OCI-LY1 (cell line): Measurements from ENCODE around the gene PNMT.

Experiments used
- H2AFZ ChIP-seq: fragments of 200-600 bp; sonication (generic), shearing (Covaris generic); 2 replicates; pipeline ENCODE4 v1.6.0; 2014; ENCODE audit warnings: antibody characterized with exemption, mild to moderate bottlenecking, low read length
- H3F3A ChIP-seq: fragments of 200-600 bp; sonication (generic), shearing (Covaris generic); 2 replicates; pipeline ENCODE4 v1.6.0; 2014; ENCODE audit warnings: mild to moderate bottlenecking, antibody characterized with exemption, low read length, moderate library complexity; ENCODE audit not compliant: insufficient read depth
- H3K27ac ChIP-seq: fragments of 200-600 bp; sonication (generic); 2 replicates; pipeline ENCODE4 v1.5.1; 2014; ENCODE audit warnings: low read length, mixed run types, mild to moderate bottlenecking, low read depth; ENCODE audit not compliant: poor library complexity, severe bottlenecking
- H3K27me3 ChIP-seq: fragments of 200-600 bp; sonication (generic); 2 replicates; pipeline ENCODE4 v1.6.0; 2014; ENCODE audit warnings: antibody characterized with exemption, mild to moderate bottlenecking, low read length, moderate library complexity; ENCODE audit not compliant: insufficient read depth
- H3K36me3 ChIP-seq: fragments of 200-600 bp; sonication (generic); 2 replicates; pipeline ENCODE4 v1.6.1; 2014; ENCODE audit warnings: mild to moderate bottlenecking, antibody characterized with exemption, low read length, moderate library complexity, mixed read lengths; ENCODE audit not compliant: insufficient read depth
- H3K4me1 ChIP-seq: fragments of 200-600 bp; sonication (generic); 2 replicates; pipeline ENCODE4 v1.5.1; 2014; ENCODE audit warnings: mild to moderate bottlenecking, low read length, moderate library complexity; ENCODE audit not compliant: insufficient read depth, severe bottlenecking
- H3K4me2 ChIP-seq: fragments of 200-600 bp; sonication (generic), shearing (Covaris generic); 2 replicates; pipeline ENCODE4 v1.6.1; 2014; ENCODE audit warnings: low read length
- H3K4me3 ChIP-seq: fragments of 200-600 bp; sonication (generic); 2 replicates; pipeline ENCODE4 v1.5.1; 2014; ENCODE audit warnings: low read length, low read depth, mild to moderate bottlenecking, mixed read lengths; ENCODE audit not compliant: poor library complexity, severe bottlenecking
- H3K79me2 ChIP-seq: fragments of 200-600 bp; shearing (Covaris generic); 2 replicates; pipeline ENCODE4 v1.6.1; 2016; ENCODE audit warnings: mixed run types, low read length, mixed read lengths; ENCODE audit not compliant: insufficient read depth
- H3K9ac ChIP-seq: fragments of 200-600 bp; sonication (generic), shearing (Covaris generic); 2 replicates; pipeline ENCODE4 v1.6.1; 2014; ENCODE audit warnings: mild to moderate bottlenecking, low read length, mixed read lengths
- H3K9me2 ChIP-seq: fragments of 200-600 bp; sonication (generic), shearing (Covaris generic); 2 replicates; pipeline ENCODE4 v1.6.1; 2014; ENCODE audit warnings: low read depth, mild to moderate bottlenecking, low read length, mixed read lengths
- H3K9me3 ChIP-seq: fragments of 200-600 bp; shearing (Covaris generic); 2 replicates; pipeline ENCODE4 v1.6.1; 2014; ENCODE audit warnings: low read length, mixed read lengths
- H4K20me1 ChIP-seq: fragments of 200-600 bp; sonication (generic), shearing (Covaris generic); 2 replicates; pipeline ENCODE4 v1.6.0; 2016; ENCODE audit warnings: mild to moderate bottlenecking, low read length; ENCODE audit not compliant: insufficient read depth
- EZH2 ChIP-seq: fragments of 200-600 bp; sonication (generic), shearing (Covaris generic); IDR thresholded peaks from 2 replicates; pipeline ENCODE4 v1.8.0; 2017; ENCODE audit warnings: borderline replicate concordance, mixed run types, mild to moderate bottlenecking, antibody characterized with exemption, low read length, moderate library complexity, mixed read lengths
- TF ChIP-seq, protein P1 (sequence below): fragments of 200-600 bp; sonication (generic), shearing (Covaris generic); IDR thresholded peaks from 2 replicates; pipeline ENCODE4 v1.5.1; 2017; ENCODE audit warnings: mild to moderate bottlenecking, antibody characterized with exemption, low read length, moderate library complexity, mixed read lengths

The PNMT gene

DNA sequence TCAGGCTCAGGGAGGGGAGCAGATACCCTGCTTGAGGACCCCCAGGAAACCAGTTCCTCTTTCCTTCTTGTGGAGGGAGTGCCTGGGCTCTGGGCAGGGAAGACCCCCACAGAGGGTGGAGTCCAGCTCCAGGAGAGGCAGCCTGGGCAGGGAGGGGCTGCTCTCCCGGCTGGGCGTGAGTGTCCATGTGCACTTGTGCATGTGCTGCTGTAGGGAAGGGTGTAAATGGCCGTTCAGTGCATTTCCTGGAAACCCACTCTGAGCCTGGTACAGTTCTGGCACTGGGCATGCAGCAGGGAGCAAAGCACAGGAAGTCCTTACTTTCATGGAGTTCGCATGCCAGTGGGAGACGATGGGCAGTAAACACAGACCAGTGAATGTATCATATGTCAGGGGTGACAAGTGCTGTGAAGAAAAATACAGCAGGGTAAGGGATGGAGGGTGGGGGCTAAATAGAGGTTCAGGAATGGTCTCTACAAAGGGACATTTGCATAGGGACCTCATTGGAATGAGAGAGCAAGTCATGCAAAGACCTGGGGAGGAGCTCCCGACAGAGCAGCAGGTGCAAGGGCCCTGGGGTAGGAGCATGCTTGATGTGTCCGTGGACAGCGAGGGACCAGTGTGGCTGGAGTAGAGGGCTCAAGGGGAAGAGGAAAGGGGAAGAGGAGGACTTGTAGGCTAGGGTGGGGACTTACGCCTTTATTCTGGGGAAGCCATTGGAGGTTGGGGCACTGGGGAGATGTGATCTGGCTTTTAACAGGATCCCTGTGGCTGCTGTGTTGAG, 25.8 kb upstream of the PNMT start:
- no peaks in the 10 kb centered on the region for H3K9me3 ChIP-seq
- H3K9me2 ChIP-seq: no peaks in the 10 kb centered on the region
- H4K20me1 ChIP-seq: no peaks in the 10 kb centered on the region
- H3K27me3 ChIP-seq: no peaks in the 10 kb centered on the region
- H3K79me2 ChIP-seq: no peaks in the 10 kb centered on the region; the same call in 1 of the 2 replicates
- no peak overlapping the region for H3K4me2 ChIP-seq
- H2AFZ ChIP-seq: no peak overlapping the region
- H3K36me3 ChIP-seq: no peaks in the 10 kb centered on the region
- no peak overlapping the region for H3K4me3 ChIP-seq
- no peak overlapping the region for H3K27ac ChIP-seq
- H3K9ac ChIP-seq: no peak overlapping the region
- H3F3A ChIP-seq: no peaks in the 10 kb centered on the region
- H3K4me1 ChIP-seq: peaks cover 13% of the 10 kb centered on the region
- no peak for TF ChIP-seq EZH2
- TF ChIP-seq, protein P1, sequence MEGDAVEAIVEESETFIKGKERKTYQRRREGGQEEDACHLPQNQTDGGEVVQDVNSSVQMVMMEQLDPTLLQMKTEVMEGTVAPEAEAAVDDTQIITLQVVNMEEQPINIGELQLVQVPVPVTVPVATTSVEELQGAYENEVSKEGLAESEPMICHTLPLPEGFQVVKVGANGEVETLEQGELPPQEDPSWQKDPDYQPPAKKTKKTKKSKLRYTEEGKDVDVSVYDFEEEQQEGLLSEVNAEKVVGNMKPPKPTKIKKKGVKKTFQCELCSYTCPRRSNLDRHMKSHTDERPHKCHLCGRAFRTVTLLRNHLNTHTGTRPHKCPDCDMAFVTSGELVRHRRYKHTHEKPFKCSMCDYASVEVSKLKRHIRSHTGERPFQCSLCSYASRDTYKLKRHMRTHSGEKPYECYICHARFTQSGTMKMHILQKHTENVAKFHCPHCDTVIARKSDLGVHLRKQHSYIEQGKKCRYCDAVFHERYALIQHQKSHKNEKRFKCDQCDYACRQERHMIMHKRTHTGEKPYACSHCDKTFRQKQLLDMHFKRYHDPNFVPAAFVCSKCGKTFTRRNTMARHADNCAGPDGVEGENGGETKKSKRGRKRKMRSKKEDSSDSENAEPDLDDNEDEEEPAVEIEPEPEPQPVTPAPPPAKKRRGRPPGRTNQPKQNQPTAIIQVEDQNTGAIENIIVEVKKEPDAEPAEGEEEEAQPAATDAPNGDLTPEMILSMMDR: no peak

DNA sequence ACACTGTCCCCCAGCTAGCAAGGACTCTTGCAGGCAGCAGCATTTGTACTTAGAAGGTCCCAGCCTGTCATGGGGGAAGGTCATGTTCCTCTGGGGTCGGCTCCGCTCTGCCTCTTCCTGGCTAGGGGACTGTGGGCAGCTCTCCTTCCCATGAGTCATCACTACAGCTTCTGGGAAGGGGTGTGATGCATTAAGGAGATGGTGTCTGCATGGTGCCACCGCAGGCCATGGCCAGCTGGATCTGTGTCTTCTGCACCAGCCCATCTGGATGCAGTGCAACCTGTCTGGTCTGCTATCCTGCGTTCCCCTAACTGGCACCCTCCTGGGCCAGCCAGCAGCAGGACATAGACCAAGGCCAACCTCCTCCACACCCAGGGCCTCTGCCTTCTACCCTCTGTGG, 25.0 kb upstream of the PNMT start:
- H3K4me2 ChIP-seq: no peak overlapping the region
- H2AFZ ChIP-seq: no peak overlapping the region
- H3K9ac ChIP-seq: no peak overlapping the region
- H3K27me3 ChIP-seq: no peaks in the 10 kb centered on the region
- TF ChIP-seq, protein P1: no peak
- no peak for TF ChIP-seq EZH2
- H3K9me3 ChIP-seq: no peaks in the 10 kb centered on the region
- H3F3A ChIP-seq: no peaks in the 10 kb centered on the region
- H4K20me1 ChIP-seq: no peaks in the 10 kb centered on the region
- H3K36me3 ChIP-seq: no peaks in the 10 kb centered on the region
- no peaks in the 10 kb centered on the region for H3K79me2 ChIP-seq
- no peak overlapping the region for H3K4me3 ChIP-seq
- no peaks in the 10 kb centered on the region for H3K9me2 ChIP-seq
- H3K27ac ChIP-seq: no peak overlapping the region
- peaks cover 5% of the 10 kb centered on the region for H3K4me1 ChIP-seq

DNA sequence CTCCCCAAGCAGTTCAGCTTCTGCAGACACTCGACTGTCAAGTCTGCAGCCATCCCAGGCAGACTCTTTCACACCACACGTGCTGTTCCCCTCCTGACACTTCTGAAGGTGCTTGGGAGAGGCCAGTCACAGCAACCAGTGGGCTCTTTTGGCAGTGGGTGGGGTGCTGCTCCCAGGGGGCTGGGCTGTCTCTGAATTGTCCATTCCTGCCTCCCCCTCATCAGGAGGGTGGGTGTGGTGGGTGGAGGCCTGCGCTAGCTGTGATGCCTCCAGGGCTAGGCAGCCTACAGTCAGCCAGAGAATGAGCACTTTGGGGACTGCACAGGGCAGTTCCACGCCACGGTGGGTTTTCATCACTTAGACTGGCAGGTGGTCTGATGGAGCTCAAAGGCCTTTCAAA, 21.0 kb upstream of the PNMT start:
- Histone ChIP-seq H3K4me3 (no peak overlapping the region), H3K9me3 (no peaks in the 10 kb centered on the region), H3K9me2 (no peaks in the 10 kb centered on the region), H3K27me3 (no peaks in the 10 kb centered on the region), H3K9ac (no peak overlapping the region), H2AFZ (no peak overlapping the region), H3K4me1 (peaks cover 13% of the 10 kb centered on the region), H3F3A (no peaks in the 10 kb centered on the region), H4K20me1 (no peaks in the 10 kb centered on the region), H3K27ac (no peak overlapping the region), H3K79me2 (no peaks in the 10 kb centered on the region), H3K4me2 (no peak overlapping the region), H3K36me3 (no peaks in the 10 kb centered on the region)
- no peak for TF ChIP-seq EZH2
- TF ChIP-seq, protein P1: no peak
